HG02678 (cell line): ENCODE results near the gene CPT2.

Experiments used
- ATAC-seq: cut with Tn5 transposase; IDR thresholded peaks from one replicate; pipeline ENCODE4 v1.9.1; 2021; ENCODE audit warnings: mild to moderate bottlenecking, moderate library complexity; ENCODE audit not compliant: unreplicated experiment

CPT2 gene

GRCh38 chr1:53196485-53197290, at the start of gene CPT2:
CPT2 (plus strand) TSS chr1:53196824; CDS start chr1:53196944, 120 bp downstream.
- ATAC-seq: peak; percentile 98

GRCh38 chr1:53147174-53147573, 49.5 kb upstream of the CPT2 start:
- ATAC-seq: no peak

- ATAC-seq: no peak
Observed at GRCh38 chr1:53148123-53148522, 48.5 kb upstream of the CPT2 start.

- no peak for ATAC-seq
Observed at GRCh38 chr1:53153752-53154151, 42.9 kb upstream of the CPT2 start.

- ATAC-seq: no peak
Observed at GRCh38 chr1:53154859-53155438, 41.7 kb upstream of the CPT2 start.

- no peak for ATAC-seq
Observed at GRCh38 chr1:53155534-53155933, 41.1 kb upstream of the CPT2 start.

GRCh38 chr1:53155945-53156344, 40.7 kb upstream of the CPT2 start:
- no peak for ATAC-seq

GRCh38 chr1:53156783-53157182, 39.8 kb upstream of the CPT2 start:
- no peak for ATAC-seq

- ATAC-seq: no peak
Observed at GRCh38 chr1:53158900-53159299, 37.7 kb upstream of the CPT2 start.

- ATAC-seq: no peak
Observed at GRCh38 chr1:53160924-53161378, 35.7 kb upstream of the CPT2 start.

- ATAC-seq: no peak
Observed at GRCh38 chr1:53162621-53163020, 34.0 kb upstream of the CPT2 start.

- ATAC-seq: no peak
Observed at GRCh38 chr1:53163291-53163768, 33.3 kb upstream of the CPT2 start.

- ATAC-seq: no peak
Observed at GRCh38 chr1:53165408-53165961, 31.1 kb upstream of the CPT2 start.

GRCh38 chr1:53166366-53166765, 30.3 kb upstream of the CPT2 start:
- no peak for ATAC-seq

GRCh38 chr1:53166912-53167311, 29.7 kb upstream of the CPT2 start:
- ATAC-seq: no peak

GRCh38 chr1:53172426-53173128, 24.0 kb upstream of the CPT2 start:
- ATAC-seq: no peak

- ATAC-seq: no peak
Observed at GRCh38 chr1:53174971-53175913, 21.4 kb upstream of the CPT2 start.

GRCh38 chr1:53176452-53177208, 20.0 kb upstream of the CPT2 start:
- no peak for ATAC-seq

GRCh38 chr1:53180226-53180625, 16.4 kb upstream of the CPT2 start:
- ATAC-seq: no peak

GRCh38 chr1:53180951-53181350, 15.7 kb upstream of the CPT2 start:
- ATAC-seq: no peak
